Fibroblast of gingiva (primary cell): ENCODE data around the gene TOX3.

ENCODE experiments used
- DNase-seq: peaks from one replicate; pipeline ENCODE4 v3.0.0-alpha.2; 2011; ENCODE audit warnings: low read depth

TOX3 gene

GRCh38 chr16:52537516-52537915, 9.4 kb downstream of the TOX3 start:
- DNase-seq, result no peak

- DNase-seq, result no peak
These were observed 11.9 kb downstream of the TOX3 start for GRCh38 chr16:52535076-52535475.

- no peak for DNase-seq
These were observed 13.6 kb downstream of the TOX3 start for GRCh38 chr16:52533296-52533695.

GRCh38 chr16:52532384-52532783, 14.6 kb downstream of the TOX3 start:
- DNase-seq, result no peak

GRCh38 chr16:52529226-52529625, 17.7 kb downstream of the TOX3 start:
- DNase-seq, result no peak

GRCh38 chr16:52528393-52529065, 18.4 kb downstream of the TOX3 start:
- DNase-seq, result no peak

GRCh38 chr16:52526830-52527229, 20.1 kb downstream of the TOX3 start:
- no peak for DNase-seq

GRCh38 chr16:52526116-52526828, 20.7 kb downstream of the TOX3 start:
- no peak for DNase-seq

- no peak for DNase-seq
These were observed 25.4 kb downstream of the TOX3 start for GRCh38 chr16:52521570-52521969.

- DNase-seq, result no peak
These were observed 28.1 kb downstream of the TOX3 start for GRCh38 chr16:52518884-52519283.

GRCh38 chr16:52515068-52515671, 31.8 kb downstream of the TOX3 start:
- no peak for DNase-seq

GRCh38 chr16:52512297-52512987, 34.5 kb downstream of the TOX3 start:
- no peak for DNase-seq

GRCh38 chr16:52501746-52502145, 45.2 kb downstream of the TOX3 start:
- no peak for DNase-seq

- no peak for DNase-seq
These were observed 46.0 kb downstream of the TOX3 start for GRCh38 chr16:52500963-52501362.

- DNase-seq, result no peak
These were observed 47.9 kb downstream of the TOX3 start for GRCh38 chr16:52499060-52499440.

- no peak for DNase-seq
These were observed 48.4 kb downstream of the TOX3 start for GRCh38 chr16:52498328-52499059.

- no peak for DNase-seq
These were observed 49.7 kb downstream of the TOX3 start for GRCh38 chr16:52497067-52497816.

- DNase-seq, result no peak
These were observed 50.7 kb downstream of the TOX3 start for GRCh38 chr16:52496051-52496876.

GRCh38 chr16:52494621-52495020, 52.3 kb downstream of the TOX3 start:
- no peak for DNase-seq

- no peak for DNase-seq
These were observed 52.8 kb downstream of the TOX3 start for GRCh38 chr16:52494145-52494544.
